HG03457 (cell line): ENCODE results near the gene IMMT.
"Not testable (repeated sequence)": the region's sequence is repeated elsewhere in the genome, so short reads cannot be mapped to it uniquely, and the experiment has no call there.

Experiments used
- ATAC-seq: cut with Tn5 transposase; IDR thresholded peaks from one replicate; pipeline ENCODE4 v1.9.1; 2021; ENCODE audit warnings: moderate number of reproducible peaks; ENCODE audit not compliant: unreplicated experiment

IMMT gene

GRCh38 chr2:86195055-86195807, at the start of gene IMMT:
IMMT (minus strand) TSS chr2:86195462; CDS start chr2:86195382, 80 bp downstream.
- ATAC-seq: peak; percentile 77

GRCh38 chr2:86244781-86245180, 49.5 kb upstream of the IMMT start:
- not testable (repeated sequence) for ATAC-seq

GRCh38 chr2:86243950-86244733, 48.9 kb upstream of the IMMT start:
- ATAC-seq: no peak

GRCh38 chr2:86243272-86243671, 48.0 kb upstream of the IMMT start:
- no peak for ATAC-seq

GRCh38 chr2:86241611-86242010, 46.3 kb upstream of the IMMT start:
- ATAC-seq: no peak

- no peak for ATAC-seq
Observed at GRCh38 chr2:86240251-86240650, 45.0 kb upstream of the IMMT start.

GRCh38 chr2:86239745-86240144, 44.5 kb upstream of the IMMT start:
- no peak for ATAC-seq

GRCh38 chr2:86239326-86239725, 44.1 kb upstream of the IMMT start:
- no peak for ATAC-seq

- peak; percentile 79 for ATAC-seq
Observed at GRCh38 chr2:86238354-86238753, 43.1 kb upstream of the IMMT start.

- no peak for ATAC-seq
Observed at GRCh38 chr2:86237172-86237571, 41.9 kb upstream of the IMMT start.

- ATAC-seq: no peak
Observed at GRCh38 chr2:86235196-86235980, 40.1 kb upstream of the IMMT start.

GRCh38 chr2:86234563-86235131, 39.4 kb upstream of the IMMT start:
- ATAC-seq: no peak

- no peak for ATAC-seq
Observed at GRCh38 chr2:86233436-86233835, 38.2 kb upstream of the IMMT start.

- no peak for ATAC-seq
Observed at GRCh38 chr2:86232910-86233309, 37.6 kb upstream of the IMMT start.

- ATAC-seq: no peak
Observed at GRCh38 chr2:86232373-86232784, 37.1 kb upstream of the IMMT start.

- ATAC-seq: no peak
Observed at GRCh38 chr2:86231680-86232372, 36.6 kb upstream of the IMMT start.

GRCh38 chr2:86230961-86231360, 35.7 kb upstream of the IMMT start:
- ATAC-seq: no peak

GRCh38 chr2:86229221-86229620, 34.0 kb upstream of the IMMT start:
- no peak for ATAC-seq

- not testable (repeated sequence) for ATAC-seq
Observed at GRCh38 chr2:86228574-86228973, 33.3 kb upstream of the IMMT start.

GRCh38 chr2:86227685-86228084, 32.4 kb upstream of the IMMT start:
- no peak for ATAC-seq
